ENCODE measurements around the gene PKNOX2.

- TF ChIP-seq MAZ (IDR thresholded peaks at IDR 0.05; ENCODE audit: borderline replicate concordance, low read depth, low read length) (no peak), RAD21 (conservative IDR thresholded peaks at IDR 0.05 in 1 of 2, IDR thresholded peaks at IDR 0.05 in 1 of 2) (no peak), MAFK (IDR thresholded peaks at IDR 0.05; ENCODE audit: partially characterized antibody) (no peak), RFX5 (IDR thresholded peaks at IDR 0.05) (no peak), CTCF (IDR thresholded peaks at IDR 0.05) (no peak), ESRRA (IDR thresholded peaks at IDR 0.05; ENCODE audit: borderline replicate concordance, low read length) (no peak), POLR2A (IDR thresholded peaks at IDR 0.05; ENCODE audit: low read length) (no peak)
These were observed 139.6 kb downstream of the PKNOX2 start for GRCh38 chr11:125304136-125304535.

Measured in A549 (cell line).